GM10266 (cell line): Measurements from ENCODE around the gene PRDX5.

ENCODE experiments used
- DNase-seq: peaks from one replicate; pipeline ENCODE4 v3.0.0; 2012; ENCODE audit errors: extremely low spot score
- TF ChIP-seq, protein P1 (sequence below): IDR thresholded peaks from 2 replicates; pipeline ENCODE4 v1.5.1; 2012; ENCODE audit warnings: mild to moderate bottlenecking, low read depth; ENCODE audit not compliant: control insufficient read depth, insufficient read depth; ENCODE audit errors: missing control alignments

PRDX5 gene

DNA sequence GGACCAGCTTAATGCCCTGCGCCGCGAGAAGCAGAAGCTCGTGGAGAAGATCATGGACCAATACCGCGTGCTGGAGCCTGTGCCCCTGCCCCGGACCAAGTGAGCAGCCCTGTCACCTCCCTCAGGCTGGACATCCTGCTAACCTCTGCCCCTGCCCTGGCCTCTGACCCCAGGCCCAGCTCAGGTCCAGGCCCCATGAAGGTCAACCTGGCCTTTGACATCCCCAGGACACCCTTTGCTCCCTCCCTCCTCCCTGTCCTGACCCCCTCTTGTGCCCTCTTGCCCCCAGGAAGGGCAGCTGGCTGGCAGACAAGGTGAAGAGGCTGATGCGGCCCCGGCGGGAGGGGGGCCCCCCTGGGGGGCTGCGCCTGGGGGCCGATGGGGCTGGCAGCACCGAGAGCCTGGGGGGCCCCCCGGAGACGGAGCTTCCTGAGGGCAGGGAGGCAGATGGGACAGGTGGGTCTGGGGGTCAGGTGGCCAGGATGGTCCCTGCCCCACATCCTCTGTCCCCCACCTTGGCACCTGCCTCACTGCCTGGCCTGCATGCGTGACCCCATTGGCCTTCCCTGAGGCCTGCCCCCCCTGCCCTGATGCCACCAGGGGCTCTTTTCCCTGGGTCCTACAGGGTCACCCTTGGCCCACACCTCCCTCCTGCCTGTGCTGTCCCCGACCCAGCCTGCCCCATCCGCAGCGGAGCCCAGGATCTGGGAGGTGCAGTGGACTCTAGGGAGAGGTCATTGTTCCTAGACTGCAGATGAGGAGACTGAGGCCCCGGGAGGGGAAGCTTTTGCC is 36.0 kb downstream of the PRDX5 start:
- DNase-seq: no peak
- TF ChIP-seq, protein P1, sequence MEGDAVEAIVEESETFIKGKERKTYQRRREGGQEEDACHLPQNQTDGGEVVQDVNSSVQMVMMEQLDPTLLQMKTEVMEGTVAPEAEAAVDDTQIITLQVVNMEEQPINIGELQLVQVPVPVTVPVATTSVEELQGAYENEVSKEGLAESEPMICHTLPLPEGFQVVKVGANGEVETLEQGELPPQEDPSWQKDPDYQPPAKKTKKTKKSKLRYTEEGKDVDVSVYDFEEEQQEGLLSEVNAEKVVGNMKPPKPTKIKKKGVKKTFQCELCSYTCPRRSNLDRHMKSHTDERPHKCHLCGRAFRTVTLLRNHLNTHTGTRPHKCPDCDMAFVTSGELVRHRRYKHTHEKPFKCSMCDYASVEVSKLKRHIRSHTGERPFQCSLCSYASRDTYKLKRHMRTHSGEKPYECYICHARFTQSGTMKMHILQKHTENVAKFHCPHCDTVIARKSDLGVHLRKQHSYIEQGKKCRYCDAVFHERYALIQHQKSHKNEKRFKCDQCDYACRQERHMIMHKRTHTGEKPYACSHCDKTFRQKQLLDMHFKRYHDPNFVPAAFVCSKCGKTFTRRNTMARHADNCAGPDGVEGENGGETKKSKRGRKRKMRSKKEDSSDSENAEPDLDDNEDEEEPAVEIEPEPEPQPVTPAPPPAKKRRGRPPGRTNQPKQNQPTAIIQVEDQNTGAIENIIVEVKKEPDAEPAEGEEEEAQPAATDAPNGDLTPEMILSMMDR: no peak

DNA sequence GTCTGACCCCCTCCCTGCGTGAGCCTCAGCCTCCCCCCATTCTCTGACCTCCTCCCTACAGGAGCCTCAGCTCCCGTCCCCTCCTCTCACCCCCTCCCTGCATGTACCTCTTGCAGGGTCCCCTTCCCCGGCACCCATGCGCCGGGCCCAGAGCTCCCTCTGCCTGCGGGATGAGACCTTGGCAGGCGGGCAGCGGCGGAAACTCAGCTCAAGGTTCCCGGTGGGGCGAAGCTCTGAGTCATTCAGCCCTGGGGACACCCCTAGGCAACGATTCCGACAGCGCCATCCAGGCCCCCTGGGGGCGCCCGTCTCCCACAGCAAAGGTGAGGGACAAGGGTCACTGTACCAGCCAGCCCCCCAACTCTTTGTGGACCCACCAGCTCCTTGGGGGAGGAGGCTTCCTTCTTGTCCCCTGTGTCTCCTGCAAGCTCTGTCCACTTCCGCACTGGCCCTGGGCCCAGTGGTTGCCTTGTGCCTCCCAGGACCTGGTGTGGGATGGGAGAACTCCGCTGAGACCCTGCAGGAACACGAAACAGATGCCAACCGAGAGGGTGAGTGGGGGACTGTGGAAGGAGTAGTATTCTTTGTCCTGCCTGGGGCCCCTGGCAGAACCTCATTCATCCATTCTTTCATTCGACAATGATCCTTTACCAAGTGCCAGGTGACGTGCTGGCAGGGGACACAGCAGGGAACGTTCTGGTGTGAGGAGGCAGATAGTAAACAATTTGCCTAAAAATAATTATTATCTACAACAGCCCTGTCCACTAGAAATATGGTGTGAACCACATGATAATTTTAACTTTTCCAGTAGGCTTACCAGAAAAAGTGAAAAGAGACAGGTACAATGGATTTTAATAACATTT is 37.4 kb downstream of the PRDX5 start:
- TF ChIP-seq, protein P1: peak; percentile 82
- DNase-seq: peak; percentile 88

DNA sequence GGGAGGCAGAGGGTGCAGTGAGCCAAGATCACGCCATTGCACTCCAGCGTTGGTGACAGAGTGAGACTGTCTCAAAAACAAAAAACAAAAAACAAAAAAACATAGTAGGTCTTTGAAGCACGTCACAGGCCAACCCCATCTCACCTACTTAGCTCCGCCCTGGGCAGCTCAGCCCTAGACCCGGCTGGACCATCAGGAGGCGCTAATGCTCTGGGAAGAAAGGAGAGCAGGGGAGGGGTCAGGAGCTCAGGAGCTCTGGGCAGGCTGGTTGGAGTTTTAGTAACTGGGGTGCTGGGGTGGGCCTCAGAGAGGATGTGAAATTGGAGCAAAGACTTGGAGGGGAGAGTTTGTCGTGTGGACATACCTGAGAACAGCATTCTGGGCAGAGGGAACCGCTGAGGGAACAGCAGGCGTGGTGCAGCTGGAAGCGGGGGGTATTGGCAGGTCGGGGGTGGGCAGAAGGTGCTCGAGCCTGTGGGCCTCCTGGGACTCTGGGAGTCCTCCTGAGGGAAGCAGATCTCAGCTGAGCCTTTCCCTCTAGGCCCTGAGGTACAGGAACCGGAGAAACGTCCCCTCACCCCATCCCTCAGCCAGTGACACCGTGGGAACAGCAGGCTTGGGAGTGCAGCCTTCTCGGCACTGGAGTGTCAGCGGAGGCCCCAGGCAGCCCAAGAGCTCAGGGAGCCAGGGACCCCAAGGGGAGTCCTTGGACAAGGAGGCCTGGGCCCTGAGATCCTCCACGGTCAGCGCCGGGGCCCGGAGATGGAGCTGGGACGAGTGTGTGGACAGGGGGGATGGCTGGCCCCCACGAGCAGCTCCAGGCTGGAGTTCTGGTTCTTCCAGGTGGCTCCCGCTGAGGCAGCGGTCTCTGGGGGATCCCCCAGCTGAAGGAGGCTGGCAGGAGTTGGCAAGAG is 38.8 kb downstream of the PRDX5 start:
- TF ChIP-seq, protein P1: peak; percentile 45
- DNase-seq: no peak

DNA sequence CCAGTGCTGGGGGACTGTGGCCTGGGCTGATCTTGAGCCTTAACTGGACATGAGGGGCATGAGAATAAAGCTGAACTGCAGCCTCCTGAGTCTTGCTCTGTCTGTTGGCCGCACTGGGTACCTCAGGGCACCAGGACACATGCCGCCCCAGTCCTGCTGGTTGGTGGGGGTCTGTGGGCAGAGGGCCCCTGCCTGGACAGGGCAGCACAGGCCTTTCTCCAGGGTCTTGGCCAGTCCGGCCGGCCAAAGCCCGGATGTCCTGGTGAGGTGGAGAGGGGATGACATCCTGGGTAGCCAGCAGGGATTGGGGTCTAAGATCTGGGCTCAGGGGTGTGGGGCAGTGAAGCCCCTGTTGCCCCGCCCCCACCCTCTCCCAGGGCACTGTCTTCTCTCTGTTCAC is 39.5 kb downstream of the PRDX5 start:
- DNase-seq: no peak
- TF ChIP-seq, protein P1: no peak

DNA sequence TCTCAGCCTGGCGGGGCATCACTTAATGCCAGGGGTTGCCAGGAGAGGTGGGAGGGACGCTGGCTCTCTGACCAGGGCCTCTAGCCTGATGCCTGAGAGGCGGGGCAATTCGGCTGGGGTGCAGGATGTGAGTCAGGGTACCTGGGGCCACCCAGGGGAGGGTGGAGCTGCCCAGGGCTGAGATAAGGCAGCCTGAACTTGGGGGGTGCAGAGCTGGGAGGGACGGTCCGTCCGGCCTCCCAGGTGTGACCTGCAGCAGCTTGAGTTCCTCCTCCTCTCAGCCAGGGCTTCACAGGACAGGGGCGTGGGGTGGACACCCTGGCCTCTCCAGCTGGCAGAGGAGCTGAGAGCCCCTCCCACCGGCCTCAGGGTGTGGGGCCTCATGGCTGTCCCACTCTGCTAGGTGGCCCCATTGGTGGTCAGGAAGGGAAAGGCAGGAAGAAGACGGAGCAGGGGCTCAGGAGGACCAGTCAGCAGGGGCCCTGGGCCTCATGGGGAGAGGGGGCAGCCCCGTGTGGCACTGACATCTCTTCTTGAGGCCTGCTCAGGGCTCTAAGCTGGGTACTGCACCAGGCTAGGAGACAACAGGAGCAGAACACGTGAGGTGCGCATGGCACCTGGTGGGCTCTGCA is 40.1 kb downstream of the PRDX5 start:
- no peak for DNase-seq
- TF ChIP-seq, protein P1: no peak

DNA sequence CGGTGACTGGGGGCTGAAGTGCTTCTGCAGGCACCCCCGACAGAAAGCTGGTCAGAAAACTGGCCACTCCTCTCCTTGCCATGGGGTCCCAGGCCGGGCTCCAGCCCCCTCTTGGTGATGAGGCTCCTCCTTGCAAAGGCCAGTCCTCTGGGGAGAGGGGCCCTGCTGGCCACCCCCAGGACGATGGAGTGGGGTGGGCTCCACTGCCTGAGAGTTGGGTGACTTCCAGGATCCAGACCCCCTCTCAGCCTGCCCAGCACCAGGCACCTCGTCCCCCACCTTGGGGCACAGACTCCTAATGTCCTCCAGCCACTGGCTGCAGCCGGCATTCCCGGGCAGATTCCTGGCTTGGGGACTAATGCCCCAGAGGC is 40.6 kb downstream of the PRDX5 start:
- TF ChIP-seq, protein P1: no peak
- DNase-seq: peak; percentile 50
